ENCODE data around the gene RUVBL2.
A peak's percentile ranks its signal among the peaks of the same experiment; 100 is the strongest.

The RUVBL2 gene

GRCh38 chr19:48982280-48982679 lies 11.4 kb upstream of the RUVBL2 start:
- Histone ChIP-seq H3K36me3 (peaks cover 41% of the 10 kb centered on the region), H3K9me3 (ENCODE audit: severe bottlenecking) (no peaks in the 10 kb centered on the region), H3K4me3 (ENCODE audit: low read depth, low read length) (no peak overlapping the region), H3K27ac (no peak overlapping the region), H3K27me3 (ENCODE audit: insufficient read depth, low read depth, severe bottlenecking) (no peaks in the 10 kb centered on the region)
- peak; percentile 40 for DNase-seq
- no peak for TF ChIP-seq CTCF (IDR thresholded peaks at IDR 0.05; ENCODE audit: low read depth, low read length)

- H3K36me3 ChIP-seq, result peaks cover 56% of the 10 kb centered on the region
- peak overlapping the region; percentile 81 for H3K27ac ChIP-seq
- no peak overlapping the region for H3K4me3 ChIP-seq (ENCODE audit: low read depth, low read length)
- H3K27me3 ChIP-seq (ENCODE audit: insufficient read depth, low read depth, severe bottlenecking), result no peaks in the 10 kb centered on the region
- no peak for TF ChIP-seq CTCF (IDR thresholded peaks at IDR 0.05; ENCODE audit: low read depth, low read length)
- no peak for DNase-seq
- no peaks in the 10 kb centered on the region for H3K9me3 ChIP-seq (ENCODE audit: severe bottlenecking)
Observed at GRCh38 chr19:48985711-48986110, 8.0 kb upstream of the RUVBL2 start.

GRCh38 chr19:48986211-48986610 lies 7.5 kb upstream of the RUVBL2 start:
- no peak for DNase-seq
- Histone ChIP-seq H3K36me3 (peaks cover 55% of the 10 kb centered on the region), H3K9me3 (ENCODE audit: severe bottlenecking) (no peaks in the 10 kb centered on the region), H3K27me3 (ENCODE audit: insufficient read depth, low read depth, severe bottlenecking) (no peaks in the 10 kb centered on the region), H3K27ac (peak overlapping the region; percentile 81), H3K4me3 (ENCODE audit: low read depth, low read length) (peak overlapping the region; percentile 23)
- no peak for TF ChIP-seq CTCF (IDR thresholded peaks at IDR 0.05; ENCODE audit: low read depth, low read length)

GRCh38 chr19:48987323-48987722 lies 6.4 kb upstream of the RUVBL2 start:
- H3K4me3 ChIP-seq (ENCODE audit: low read depth, low read length), result peak overlapping the region; percentile 17
- H3K27me3 ChIP-seq (ENCODE audit: insufficient read depth, low read depth, severe bottlenecking), result no peaks in the 10 kb centered on the region
- H3K36me3 ChIP-seq, result peaks cover 48% of the 10 kb centered on the region
- H3K27ac ChIP-seq, result peak overlapping the region; percentile 81
- no peak for TF ChIP-seq CTCF (IDR thresholded peaks at IDR 0.05; ENCODE audit: low read depth, low read length)
- DNase-seq, result no peak
- no peaks in the 10 kb centered on the region for H3K9me3 ChIP-seq (ENCODE audit: severe bottlenecking)

- H3K36me3 ChIP-seq, result peaks cover 39% of the 10 kb centered on the region
Observed at GRCh38 chr19:48988286-48988685, 5.4 kb upstream of the RUVBL2 start.

More at GRCh38 chr19:48988286-48988685, 5.4 kb upstream of the RUVBL2 start:
- no peaks in the 10 kb centered on the region for H3K9me3 ChIP-seq (ENCODE audit: severe bottlenecking)
- no peak for DNase-seq
- H3K4me3 ChIP-seq (ENCODE audit: low read depth, low read length), result no peak overlapping the region
- no peaks in the 10 kb centered on the region for H3K27me3 ChIP-seq (ENCODE audit: insufficient read depth, low read depth, severe bottlenecking)
- H3K27ac ChIP-seq, result peak overlapping the region; percentile 81
- TF ChIP-seq CTCF (IDR thresholded peaks at IDR 0.05; ENCODE audit: low read depth, low read length), result no peak
